IMR-90 (cell line): ENCODE results near the gene NOD2. TPM values are rescaled to one million over a fixed set of nuclear protein-coding genes. Genes with fewer than 3 reads are reported as not detected.

ENCODE experiments used
- ATAC-seq: fragments of 200-7000 bp; cut with Tn5 transposase; 2 replicates; pipeline ENCODE4 v1.9.1; 2020; ENCODE audit warnings: low read depth, mild to moderate bottlenecking, moderate library complexity
- BruUV-seq: library from RNA; stranded (reverse); fragments of 400-500 nt; replicated peaks from 2 replicates; lab custom pipeline; 2021; lab: Mats Ljungman, UMichigan
- CTCF ChIA-PET: fragments of 300-600 bp; formaldehyde crosslinking; extraction: SDS; loops from one replicate; lab custom pipeline; 2021; ENCODE audit warnings: antibody characterized with exemption; lab: Yijun Ruan, JAX
- POLR2A ChIA-PET: fragments of 300-600 bp; sonication (Branson Sonifier 250); formaldehyde crosslinking; loops from one replicate; lab custom pipeline; 2022; ENCODE audit warnings: antibody characterized with exemption; ENCODE audit not compliant: unreplicated experiment; lab: Charles Lee
- DNase-seq: peaks from one replicate; pipeline ENCODE4 v3.0.0; 2013
- H2AFZ ChIP-seq: replicated peaks from 2 replicates; pipeline ENCODE3; 2013; ENCODE audit warnings: low read length, mild to moderate bottlenecking; ENCODE audit not compliant: poor library complexity
- H2AK5ac ChIP-seq: 2 replicates; pipeline ENCODE4 v1.6.1; 2013; ENCODE audit warnings: low read depth, low read length, inconsistent platforms
- H2AK9ac ChIP-seq: replicated peaks from 2 replicates; pipeline ENCODE3; 2013; ENCODE audit warnings: mild to moderate bottlenecking, low read depth, low read length, moderate library complexity; ENCODE audit not compliant: poor library complexity
- H2BK120ac ChIP-seq: 2 replicates; pipeline ENCODE4 v1.6.1; 2013; ENCODE audit warnings: low read depth, low read length, inconsistent platforms
- H2BK15ac ChIP-seq: 3 replicates; pipeline ENCODE4 v1.6.1; 2013; ENCODE audit warnings: low read depth, low read length, inconsistent platforms
- H2BK20ac ChIP-seq: 2 replicates; pipeline ENCODE4 v1.6.1; 2013; ENCODE audit warnings: low read depth, mild to moderate bottlenecking, inconsistent platforms, low read length, moderate library complexity
- H2BK5ac ChIP-seq: 2 replicates; pipeline ENCODE4 v1.6.1; 2013; ENCODE audit warnings: mild to moderate bottlenecking, low read depth, low read length, inconsistent platforms; ENCODE audit not compliant: poor library complexity, severe bottlenecking
- H3K14ac ChIP-seq: replicated peaks from 2 replicates; pipeline ENCODE4 v1.6.1; 2013; ENCODE audit warnings: low read depth, low read length, inconsistent platforms
- H3K18ac ChIP-seq: 2 replicates; pipeline ENCODE4 v1.6.1; 2013; ENCODE audit warnings: low read depth, low read length, control low read depth
- H3K23ac ChIP-seq: 2 replicates; pipeline ENCODE4 v1.6.1; 2013; ENCODE audit warnings: low read depth, low read length, inconsistent platforms
- H3K27ac ChIP-seq: 2 replicates; pipeline ENCODE4 v1.5.1; 2013; ENCODE audit warnings: mild to moderate bottlenecking, control low read depth, low read length; ENCODE audit not compliant: insufficient read depth
- H3K27me3 ChIP-seq: 2 replicates; pipeline ENCODE4 v1.6.1; 2013; ENCODE audit warnings: low read length; ENCODE audit not compliant: control insufficient read depth, insufficient read depth
- H3K36me3 ChIP-seq: 2 replicates; pipeline ENCODE4 v1.6.1; 2013; ENCODE audit warnings: low read length, mixed read lengths; ENCODE audit not compliant: control insufficient read depth, insufficient read depth
- H3K4ac ChIP-seq: 2 replicates; pipeline ENCODE4 v1.6.1; 2013; ENCODE audit warnings: low read depth, low read length, inconsistent platforms
- H3K4me1 ChIP-seq: 2 replicates; pipeline ENCODE4 v1.6.1; 2013; ENCODE audit warnings: low read length, mixed read lengths; ENCODE audit not compliant: control insufficient read depth, insufficient read depth
- H3K4me2 ChIP-seq: 2 replicates; pipeline ENCODE4 v1.6.1; 2013; ENCODE audit warnings: low read depth, mild to moderate bottlenecking, control low read depth, low read length, moderate library complexity
- H3K4me3 ChIP-seq: 2 replicates; pipeline ENCODE4 v1.5.1; 2013; ENCODE audit warnings: low read depth, mild to moderate bottlenecking, control low read depth, low read length, moderate library complexity; ENCODE audit not compliant: insufficient read depth
- H3K56ac ChIP-seq: 2 replicates; pipeline ENCODE4 v1.6.1; 2013; ENCODE audit warnings: low read length, inconsistent platforms; ENCODE audit not compliant: insufficient read depth; ENCODE audit errors: extremely low read depth
- H3K79me1 ChIP-seq, 2 experiments: 2 replicates each; pipeline ENCODE4 v1.6.1; 2013; ENCODE audit warnings: low read length in 2 of 2, inconsistent platforms in 1 of 2, low read depth in 1 of 2
- H3K9ac ChIP-seq: 2 replicates; pipeline ENCODE4 v1.6.1; 2013; ENCODE audit warnings: low read depth, low read length, control low read depth
- H3K9me1 ChIP-seq: 2 replicates; pipeline ENCODE4 v1.6.1; 2013; ENCODE audit warnings: low read length, inconsistent platforms; ENCODE audit not compliant: insufficient read depth
- H3K9me3 ChIP-seq: 2 replicates; pipeline ENCODE4 v1.6.1; 2013; ENCODE audit warnings: low read length; ENCODE audit not compliant: control insufficient read depth, insufficient read depth
- H4K20me1 ChIP-seq: 2 replicates; pipeline ENCODE4 v1.6.1; 2013; ENCODE audit warnings: low read length, inconsistent platforms; ENCODE audit not compliant: insufficient read depth
- H4K5ac ChIP-seq: 2 replicates; pipeline ENCODE4 v1.6.1; 2013; ENCODE audit warnings: mild to moderate bottlenecking, low read depth, low read length, control low read depth
- H4K8ac ChIP-seq, 2 experiments: 2 replicates each; pipeline ENCODE4 v1.6.1; 2013; ENCODE audit warnings: low read depth in 2 of 2, low read length in 2 of 2, control low read depth in 1 of 2, inconsistent platforms in 1 of 2
- H4K91ac ChIP-seq: 2 replicates; pipeline ENCODE4 v1.6.1; 2013; ENCODE audit warnings: low read depth, low read length, inconsistent platforms; ENCODE audit not compliant: insufficient read depth
- BHLHE40 ChIP-seq: fragments of 150-350 bp; IDR thresholded peaks from 2 replicates; pipeline ENCODE4 v1.6.1; 2016; ENCODE audit warnings: mild to moderate bottlenecking, low read depth, low read length
- CTCF ChIP-seq: conservative IDR thresholded peaks from 2 replicates; pipeline ENCODE4 v1.5.1; 2012; ENCODE audit warnings: mild to moderate bottlenecking, low read depth, low read length, improper control_type of control experiment
- MAFK ChIP-seq: IDR thresholded peaks from 2 replicates; pipeline ENCODE4 v1.6.1; 2012; ENCODE audit warnings: low read depth, low read length, improper control_type of control experiment
- MAZ ChIP-seq: IDR thresholded peaks from 2 replicates; pipeline ENCODE4 v1.6.1; 2012; ENCODE audit warnings: low read depth, mild to moderate bottlenecking, low read length, improper control_type of control experiment, moderate library complexity, borderline replicate concordance
- NFE2L2 ChIP-seq: fragments of 150-350 bp; IDR thresholded peaks from 2 replicates; pipeline ENCODE4 v1.6.1; 2016; ENCODE audit warnings: low read depth, mild to moderate bottlenecking, low read length
- RAD21 ChIP-seq: IDR thresholded peaks from 2 replicates; pipeline ENCODE4 v1.6.1; 2012; ENCODE audit warnings: low read length, improper control_type of control experiment
- USF2 ChIP-seq: fragments of 150-350 bp; IDR thresholded peaks from 2 replicates; pipeline ENCODE4 v1.6.1; 2017; ENCODE audit warnings: mild to moderate bottlenecking, antibody characterized with exemption, low read length, low read depth
- WGBS, 2 experiments: methylation state at CpG; one replicate each; pipeline versions ENCODE4 v1.1.5 to v1.1.7; 2013; ENCODE audit warnings: missing lambda C conversion rate in 2 of 2; ENCODE audit not compliant: insufficient read length in 1 of 2; ENCODE audit errors: extremely low coverage in 2 of 2; 5-methylcytosine and 5-hydroxymethylcytosine counted together
- dilution Hi-C: fragments of 300-500 bp; cut with HindIII; formaldehyde crosslinking; loops from one replicate; pipeline ENCODE4 v1.14.3; 2018; ENCODE audit warnings: low sequenced_read_pairs; ENCODE audit not compliant: unreplicated experiment
- in situ Hi-C: fragments of 300-500 bp; cut with MboI; formaldehyde crosslinking; loops from 3 replicates; pipeline ENCODE4 v1.14.3; 2019; ENCODE audit warnings: low sequenced_read_pairs, inconsistent platforms, mixed read lengths
- intact Hi-C: fragments of 100-400 bp; cut with micrococcal nuclease; formaldehyde crosslinking; loops from 2 replicates; pipeline ENCODE4 v1.10.0; 2022
- polyA plus RNA-seq, 3 experiments: library from polyadenylated mRNA; depleted of rRNA; stranded (reverse); fragments of >200 nt; gene quantifications; 2 replicates each; pipeline ENCODE4 v1.2.3, GENCODE V29; 2012; ENCODE audit warnings: low replicate concordance in 1 of 3
- total RNA-seq: library from RNA; depleted of rRNA; stranded (reverse); fragments of >200 nt; gene quantifications from 2 replicates; pipeline ENCODE4 v1.2.3, GENCODE V29; 2012

NOD2 gene
- total and polyA plus RNA-seq, 2 of the 4 experiments (the other 2 are of a cell fraction) = not detected

GRCh38 chr16:50771366-50771765 is 78.0 kb downstream of the NOD2 start:
- intact Hi-C loops = no loop called here
- no CpG with 5 or more reads among the region's 3 CpGs for WGBS, 2 experiments

More at GRCh38 chr16:50771366-50771765, 78.0 kb downstream of the NOD2 start:
- Histone ChIP-seq H2BK15ac (no peak overlapping the region), H3K4me2 (no peak overlapping the region; the same call in 1 of the 2 replicates), H3K36me3 (peaks cover 4% of the 10 kb centered on the region; the same call in 1 of the 2 replicates), H2AFZ (no peak overlapping the region), H4K5ac (no peak overlapping the region), H2AK5ac (no peak overlapping the region), H3K4ac (no peak overlapping the region), H3K23ac (no peak overlapping the region), H3K4me1 (no peaks in the 10 kb centered on the region), H3K9me1 (no peaks in the 10 kb centered on the region), H2BK120ac (no peak overlapping the region), H3K9me3 (peaks cover 2% of the 10 kb centered on the region; the same call in 1 of the 2 replicates), H4K20me1 (no peaks in the 10 kb centered on the region), H4K91ac (no peak overlapping the region), H3K18ac (no peak overlapping the region), H3K79me1 (peaks cover 4 to 9% of the 10 kb centered on the region in 2 experiments; a peak in 2 of 4 replicates), H2AK9ac (no peak overlapping the region), H3K14ac (no peak overlapping the region), H3K4me3 (no peak overlapping the region), H3K56ac (no peak overlapping the region), H4K8ac (no peak overlapping the region), H3K27me3 (no peaks in the 10 kb centered on the region), H2BK20ac (no peak overlapping the region), H2BK5ac (no peak overlapping the region), H3K27ac (no peak overlapping the region), H3K9ac (no peak overlapping the region)
- DNase-seq (peak; percentile 88), ATAC-seq (peak; percentile 87)
- in situ Hi-C loops = no loop called here
- ChIA-PET POLR2A (no interaction called here), CTCF (no interaction called here)
- dilution Hi-C loops = no loop called here
- BruUV-seq = no TSS peak
- TF ChIP-seq CTCF (no peak), MAZ (no peak), MAFK (peak; percentile 4; the same call in 1 of the 2 replicates), BHLHE40 (no peak), NFE2L2 (peak; percentile 43; the same call in 1 of the 2 replicates), USF2 (peak; percentile 57; the same call in 1 of the 2 replicates), RAD21 (no peak)
